GM15510 (cell line): ENCODE measurements around the gene CREB3.

Experiments
- POLR2A ChIP-seq: IDR thresholded peaks from 3 replicates; pipeline ENCODE4 v1.6.1; 2011; ENCODE audit warnings: borderline replicate concordance; ENCODE audit not compliant: insufficient read length; ENCODE audit errors: extremely low read depth

The CREB3 gene

DNA sequence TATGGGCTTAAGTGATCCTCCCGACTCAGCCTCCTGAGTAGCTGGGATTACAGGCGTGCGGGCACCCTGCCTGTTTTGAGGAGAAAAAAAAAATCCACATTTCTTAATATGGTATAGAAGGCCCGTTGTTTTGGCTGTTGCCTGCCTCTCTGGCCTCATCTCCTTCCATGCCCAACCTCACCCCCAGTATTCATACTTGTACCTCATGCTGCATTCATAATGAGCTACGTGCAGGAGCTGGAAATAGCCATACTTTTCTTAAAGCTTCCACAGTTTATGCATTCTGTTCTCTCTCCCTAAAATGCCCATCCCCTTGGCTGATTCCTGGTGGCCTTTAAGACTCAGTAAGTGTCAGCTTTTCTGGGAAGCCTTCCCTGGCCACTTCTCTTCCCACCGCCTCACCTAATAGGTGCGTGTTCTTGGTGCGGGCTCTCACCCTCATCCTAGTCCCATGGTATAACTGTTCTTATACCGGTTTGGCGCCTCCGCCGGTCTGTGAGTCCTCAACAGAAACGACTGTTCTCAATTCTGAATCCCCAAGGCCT, 40.6 kb upstream of the CREB3 start:
- TF ChIP-seq POLR2A: no peak

DNA sequence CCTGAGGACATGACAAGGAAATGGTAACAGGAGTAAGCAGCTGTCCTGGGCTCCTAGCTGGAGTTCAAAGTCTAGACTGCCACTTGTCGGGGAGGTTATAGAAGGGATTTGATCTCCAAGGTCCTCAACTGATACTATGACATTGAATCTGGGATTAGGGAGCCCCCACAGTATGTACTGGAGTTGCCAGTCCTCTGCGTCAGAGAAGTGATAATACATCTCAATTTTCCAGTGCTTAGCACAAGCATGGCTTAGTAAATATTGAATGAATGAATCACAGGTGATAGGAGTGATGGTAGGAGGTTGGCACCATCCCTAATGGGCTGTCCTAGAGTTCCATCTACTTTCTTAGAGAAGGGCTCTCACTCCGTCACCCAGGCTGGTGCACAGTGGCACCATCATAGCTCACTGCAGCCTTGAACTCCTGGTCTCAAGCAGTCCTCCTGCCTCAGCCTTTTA, 36.5 kb upstream of the CREB3 start:
- TF ChIP-seq POLR2A: no peak

DNA sequence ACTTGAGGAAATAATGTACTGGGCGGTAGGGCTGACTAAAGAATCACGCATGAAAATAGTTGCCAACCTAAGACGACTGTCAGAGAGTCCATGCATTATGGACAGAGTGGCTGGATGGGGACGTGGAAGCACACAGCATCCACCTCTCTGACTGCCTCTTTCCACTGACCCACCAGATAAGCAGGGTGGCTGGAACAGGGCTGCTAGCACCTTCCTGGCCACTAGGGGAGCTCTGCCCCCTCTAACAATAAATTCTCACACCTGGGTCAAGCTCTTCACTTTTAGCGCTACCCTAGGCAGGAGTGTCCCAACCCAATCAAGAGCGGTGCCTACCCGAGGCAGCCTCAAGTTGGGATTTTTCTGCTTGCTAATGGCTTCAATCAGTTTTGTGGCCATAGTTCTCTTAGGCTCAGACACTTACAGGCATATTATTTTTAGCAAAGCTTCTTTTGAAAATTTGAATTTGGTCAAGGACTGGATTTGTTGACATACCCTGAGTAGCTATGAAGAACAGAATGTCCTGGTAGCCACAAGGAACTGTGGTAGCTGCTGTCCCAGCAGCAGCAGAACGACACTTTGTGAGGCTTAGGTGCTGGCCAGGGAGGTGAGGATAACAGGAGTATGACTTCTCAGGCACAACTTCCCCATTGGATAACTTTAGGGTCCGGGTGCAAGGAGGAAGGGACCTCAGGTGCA, 35.8 kb upstream of the CREB3 start:
- no peak for TF ChIP-seq POLR2A

DNA sequence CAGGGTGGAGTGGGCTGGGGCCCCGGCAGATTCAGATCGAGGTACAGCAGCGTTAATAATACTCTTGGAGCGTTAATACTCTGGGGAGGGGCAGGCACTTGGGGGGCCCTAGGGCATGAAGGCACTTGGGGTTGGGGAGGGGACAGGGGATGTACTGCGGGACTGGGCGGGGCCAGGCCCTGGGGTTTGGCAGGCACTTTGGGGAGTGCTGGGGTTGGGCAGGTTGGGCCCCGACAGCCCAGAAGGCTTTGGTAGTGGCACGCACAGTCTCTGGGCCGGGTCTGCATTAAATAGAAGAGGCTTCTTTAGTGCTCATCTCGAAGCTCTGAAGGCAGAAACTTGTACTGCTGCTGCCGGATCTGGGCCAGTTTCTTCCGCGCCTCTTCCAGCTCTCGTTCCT, 35.0 kb upstream of the CREB3 start:
- TF ChIP-seq POLR2A: no peak

DNA sequence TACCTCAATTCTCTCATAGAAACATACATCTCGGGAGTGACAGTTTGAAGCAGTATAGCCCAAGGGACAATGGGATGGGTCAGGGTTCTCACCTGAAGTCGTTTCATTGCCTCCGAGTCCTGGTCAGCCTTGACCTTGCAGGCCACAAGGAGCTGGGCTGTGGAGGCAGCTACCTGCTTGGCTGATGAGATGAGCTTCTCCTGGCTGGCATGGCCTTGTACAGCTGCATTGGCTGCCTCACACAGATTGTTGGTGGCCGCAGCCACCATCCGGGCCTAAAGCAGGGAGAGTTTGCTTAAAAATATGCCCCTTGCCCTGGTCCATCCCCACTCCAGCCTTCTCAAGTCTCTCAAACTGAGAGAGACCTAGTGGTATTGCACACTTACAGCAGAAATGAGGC, 34.2 kb upstream of the CREB3 start:
- no peak for TF ChIP-seq POLR2A

DNA sequence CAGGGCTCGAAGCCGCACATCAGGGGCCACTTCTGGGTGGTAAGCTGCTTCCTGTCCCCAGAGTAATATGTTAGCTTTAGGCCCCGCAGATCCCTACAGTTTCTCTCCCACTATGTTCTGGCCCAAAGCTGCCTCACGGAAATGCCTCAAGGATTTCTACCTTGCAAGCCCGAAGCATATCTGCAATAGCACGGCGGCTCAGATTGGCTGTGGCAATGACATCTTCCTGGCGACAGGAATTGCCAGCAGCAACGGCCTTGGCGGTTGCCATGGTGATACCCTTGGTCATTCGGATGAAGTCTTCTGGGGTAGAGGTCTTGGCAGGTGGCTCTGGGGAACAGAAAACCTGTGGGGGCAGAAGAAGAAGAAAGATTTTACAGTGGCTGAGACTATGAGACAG, 32.4 kb upstream of the CREB3 start:
- no peak for TF ChIP-seq POLR2A

DNA sequence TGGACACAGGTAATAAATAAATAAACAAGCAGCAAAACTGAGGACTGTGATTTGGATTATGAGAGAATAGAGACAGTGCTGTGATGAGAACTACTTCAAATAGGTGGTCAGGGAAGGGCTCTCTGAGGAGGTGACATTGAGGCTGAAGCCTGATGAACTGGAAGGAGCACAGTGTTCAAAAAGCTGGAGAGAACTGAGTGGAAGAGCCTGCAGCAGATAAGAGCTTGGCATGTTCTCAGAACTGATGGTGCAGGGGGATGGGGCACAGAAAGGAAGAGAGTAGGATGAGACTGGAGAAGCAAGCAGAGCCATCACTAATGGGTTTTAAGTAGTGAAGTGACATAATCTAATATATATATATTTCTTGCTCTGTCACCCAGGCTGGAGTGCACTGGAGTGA, 31.5 kb upstream of the CREB3 start:
- no peak for TF ChIP-seq POLR2A

DNA sequence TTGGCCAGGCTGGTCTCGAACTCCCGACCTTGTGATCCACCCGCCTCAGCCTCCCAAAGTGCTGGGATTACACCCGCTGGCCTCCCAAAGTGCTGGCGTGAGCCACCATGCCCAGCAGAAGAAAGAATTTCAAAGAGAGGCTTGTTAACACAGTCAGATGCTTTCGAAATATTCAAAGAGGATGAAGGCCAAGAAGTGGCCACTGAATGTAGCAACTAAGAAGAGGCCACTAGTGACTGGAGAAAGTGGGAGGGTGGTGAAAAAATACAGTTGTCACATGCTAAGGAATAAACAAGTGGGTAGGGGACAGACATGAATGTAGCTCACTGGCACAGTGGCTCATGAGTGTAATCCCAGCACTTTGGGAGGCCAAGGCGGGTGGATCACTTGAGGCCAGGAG, 29.8 kb upstream of the CREB3 start:
- no peak for TF ChIP-seq POLR2A

DNA sequence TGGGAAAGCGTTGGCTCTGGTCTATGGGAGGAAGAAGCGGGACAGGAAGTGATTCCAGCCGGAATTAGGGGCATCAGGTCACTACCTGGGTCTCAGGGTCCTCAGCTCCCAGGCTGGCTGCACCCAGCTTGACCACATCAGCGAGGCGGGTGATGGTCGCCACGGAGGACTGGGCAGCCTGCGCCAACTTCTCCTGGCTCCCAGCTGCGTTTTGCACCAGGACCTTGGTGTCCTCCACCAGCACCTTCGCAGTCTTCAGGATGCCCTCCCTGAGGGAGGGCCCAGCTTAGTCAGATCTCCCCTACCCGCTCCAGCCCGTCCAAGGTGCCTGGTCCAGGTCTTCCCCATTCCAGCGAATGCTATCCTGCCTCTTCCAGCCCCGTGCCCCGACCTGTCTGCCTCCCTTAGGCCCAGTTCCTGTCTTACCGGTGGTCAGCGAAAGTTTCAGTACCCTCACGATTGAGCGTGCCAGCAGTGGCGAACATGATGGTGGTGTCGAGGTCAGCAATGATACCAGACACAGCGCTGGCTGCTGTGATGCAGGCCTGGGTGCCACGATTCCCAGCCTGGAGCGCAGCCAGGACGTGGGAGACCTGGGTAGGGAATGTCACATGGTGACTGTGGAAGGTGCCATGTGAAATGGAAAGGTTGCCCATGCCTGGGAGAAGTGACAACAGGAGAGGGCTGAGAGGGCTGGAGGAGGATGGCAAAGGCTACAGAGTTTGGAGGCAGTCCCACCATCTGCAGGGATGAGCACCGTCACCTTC, 28.4 kb upstream of the CREB3 start:
- TF ChIP-seq POLR2A: no peak

DNA sequence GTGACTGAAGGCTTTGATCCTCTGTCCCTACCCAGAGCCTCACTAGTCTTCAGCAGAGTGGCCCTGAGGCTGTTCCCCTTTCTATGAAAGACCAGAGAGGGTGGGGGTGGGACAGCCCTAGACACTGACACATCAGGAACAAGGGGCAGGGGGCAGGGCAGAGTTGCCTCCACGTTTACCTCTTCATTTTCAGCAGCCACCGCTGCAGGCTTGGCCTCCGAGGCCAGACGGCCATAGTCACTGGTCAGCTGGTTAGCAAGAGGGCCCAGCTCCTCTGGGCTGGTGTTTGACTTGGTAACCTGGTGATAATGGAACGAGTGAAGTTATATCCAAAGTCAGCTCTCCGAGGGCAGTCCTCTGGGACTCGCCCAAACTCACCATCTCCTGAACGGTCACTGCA, 27.1 kb upstream of the CREB3 start:
- no peak for TF ChIP-seq POLR2A

DNA sequence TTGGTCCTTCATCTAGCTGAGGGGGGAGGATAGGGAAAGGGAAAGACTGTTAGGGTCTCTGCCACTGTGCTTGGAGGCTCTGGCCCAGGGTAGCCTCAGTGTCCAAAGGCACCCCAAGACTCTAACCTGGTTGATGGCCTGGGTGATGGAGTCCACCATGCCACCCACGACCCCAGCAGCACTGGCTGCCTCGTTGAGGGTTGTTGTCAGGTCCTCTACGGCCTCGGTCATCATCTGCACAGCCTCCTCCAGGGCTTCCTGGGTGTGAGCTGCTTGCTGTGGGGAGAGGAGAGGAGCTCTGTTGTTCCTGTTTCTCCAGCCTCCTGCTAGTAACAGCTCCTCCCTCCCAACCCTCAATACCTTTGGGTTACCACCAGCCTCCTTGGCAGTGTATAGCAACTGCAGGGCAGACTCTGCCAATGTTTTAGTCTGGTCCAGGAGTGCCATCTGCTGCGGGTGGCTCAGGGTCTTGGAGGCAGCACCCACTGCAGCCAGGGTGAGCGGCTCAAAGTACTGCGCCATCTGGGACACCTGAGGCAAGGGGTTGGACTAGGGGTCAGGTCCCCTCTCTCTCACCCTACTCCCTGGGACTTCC, 26.5 kb upstream of the CREB3 start:
- TF ChIP-seq POLR2A: no peak

DNA sequence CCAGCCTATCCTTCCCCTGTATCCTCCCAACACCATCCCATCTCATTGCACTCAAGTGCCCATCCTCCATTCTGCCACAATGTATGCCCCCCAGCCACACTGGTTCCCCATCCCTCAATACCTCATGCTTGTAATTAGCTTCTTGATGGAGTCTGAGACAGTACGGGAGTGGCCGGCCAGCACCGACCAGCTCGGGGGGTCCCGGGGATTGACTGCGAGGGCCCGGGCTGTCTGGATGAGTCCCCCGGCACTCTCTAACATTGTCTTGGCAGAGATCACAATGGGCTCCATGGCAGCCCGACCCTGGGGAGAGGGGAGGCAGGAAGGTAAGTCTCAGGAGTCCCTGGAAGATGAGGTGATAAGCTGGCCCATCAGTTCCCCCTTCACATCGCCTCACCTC, 25.5 kb upstream of the CREB3 start:
- TF ChIP-seq POLR2A: no peak

DNA sequence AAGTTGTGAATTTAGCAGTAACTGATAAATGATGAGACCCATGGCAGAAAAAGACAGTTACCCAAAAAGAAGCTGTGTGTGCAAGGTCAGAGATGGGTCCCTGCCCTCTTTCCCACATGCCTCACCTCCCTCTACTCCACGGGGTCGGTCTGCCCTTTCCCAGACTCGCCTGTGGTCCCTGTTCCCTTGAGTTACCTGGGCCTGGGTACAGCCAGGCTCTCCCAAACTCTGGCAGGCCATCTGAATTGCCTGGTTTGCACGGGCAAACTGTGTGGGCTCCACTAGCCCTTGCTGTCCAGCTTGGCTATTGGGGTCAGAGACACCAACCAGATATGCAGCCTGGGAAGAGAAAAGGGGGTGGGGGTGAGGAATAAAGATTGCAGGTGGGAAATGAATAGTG, 24.3 kb upstream of the CREB3 start:
- TF ChIP-seq POLR2A: no peak

DNA sequence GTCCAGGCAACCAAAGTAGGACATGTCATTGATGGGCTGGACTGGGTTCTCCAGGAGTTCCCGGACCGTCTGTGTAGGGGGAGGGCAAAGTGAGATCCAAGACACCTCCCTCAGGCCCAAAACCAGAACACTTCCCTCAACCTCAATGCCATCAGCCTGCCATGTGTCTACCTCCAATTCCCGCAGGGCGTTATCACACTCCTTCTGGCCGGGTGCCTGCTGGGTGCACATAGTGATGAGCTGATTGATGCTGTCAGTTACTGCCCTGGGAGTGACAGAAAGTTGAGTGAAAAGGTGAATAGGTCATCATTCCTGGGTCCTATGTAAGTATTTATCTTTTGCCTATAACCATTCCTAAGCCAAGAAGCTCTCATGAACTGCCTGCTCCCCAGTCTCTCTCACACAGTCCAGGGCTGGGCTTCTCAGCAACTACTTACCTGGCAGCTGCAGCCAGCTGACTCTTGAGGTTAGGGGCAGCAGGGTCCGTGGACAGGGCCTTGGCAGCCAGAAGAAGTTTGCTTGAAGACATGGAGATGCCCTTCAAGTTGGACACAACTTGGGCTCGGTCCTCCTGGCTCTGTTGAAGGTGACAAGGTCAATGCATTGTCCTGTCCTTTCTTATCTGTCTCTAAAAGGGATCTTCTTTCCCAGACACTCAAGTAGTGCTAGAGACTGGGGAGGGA, 21.5 kb upstream of the CREB3 start:
- no peak for TF ChIP-seq POLR2A

DNA sequence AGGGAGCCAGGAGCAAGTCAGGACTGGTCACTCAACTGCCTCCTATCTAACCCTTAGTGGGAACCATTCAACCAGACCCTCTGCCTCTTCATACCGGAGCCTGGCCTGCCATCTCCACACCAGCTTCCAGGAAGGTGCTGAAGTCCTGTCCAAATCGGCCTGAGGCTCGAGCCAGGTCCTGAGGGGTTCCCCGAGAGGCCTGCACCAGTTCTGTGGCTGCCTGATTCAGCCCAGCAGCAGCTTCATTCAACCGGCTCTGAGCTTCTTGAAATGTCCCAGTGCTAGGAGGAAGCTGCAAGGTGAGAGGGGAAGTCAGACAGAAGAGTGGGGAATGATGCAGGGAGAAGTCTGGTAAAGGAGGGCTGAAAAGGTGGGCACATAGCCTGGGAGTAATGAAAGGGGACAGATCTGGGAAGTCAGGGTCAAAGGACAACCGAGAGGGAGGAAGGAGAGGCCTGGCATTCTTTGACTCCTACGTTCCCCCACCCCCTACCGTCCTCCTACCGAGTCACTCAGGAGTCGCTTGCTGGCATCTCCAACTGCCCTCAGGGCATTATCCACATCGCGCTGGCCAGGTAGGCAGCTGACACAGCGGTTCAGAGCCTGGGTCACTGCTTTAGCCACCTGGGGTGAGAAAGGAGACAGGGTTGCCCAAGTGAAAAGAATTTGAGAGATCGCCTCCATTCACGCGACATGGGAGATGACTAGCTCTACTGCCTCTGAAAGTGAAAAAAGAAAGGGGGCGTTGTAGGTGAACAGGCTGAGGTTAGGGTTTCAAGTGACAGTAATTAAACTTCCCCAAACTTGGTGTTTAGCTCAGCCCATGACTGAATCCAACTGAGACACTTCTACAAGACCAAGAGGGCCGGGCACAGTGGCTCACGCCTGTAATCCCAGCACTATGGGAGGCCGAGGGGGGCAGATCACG, 20.7 kb upstream of the CREB3 start:
- no peak for TF ChIP-seq POLR2A
